Dedifferentiated amniotic fluid mesenchymal stem cell (primary cell): Measurements from ENCODE around the gene HMGXB3.

Source experiments
- DNase-seq: peaks from one replicate; pipeline ENCODE4 v3.0.0-alpha.2; 2016; ENCODE audit errors: extremely low spot score

HMGXB3 gene

DNA sequence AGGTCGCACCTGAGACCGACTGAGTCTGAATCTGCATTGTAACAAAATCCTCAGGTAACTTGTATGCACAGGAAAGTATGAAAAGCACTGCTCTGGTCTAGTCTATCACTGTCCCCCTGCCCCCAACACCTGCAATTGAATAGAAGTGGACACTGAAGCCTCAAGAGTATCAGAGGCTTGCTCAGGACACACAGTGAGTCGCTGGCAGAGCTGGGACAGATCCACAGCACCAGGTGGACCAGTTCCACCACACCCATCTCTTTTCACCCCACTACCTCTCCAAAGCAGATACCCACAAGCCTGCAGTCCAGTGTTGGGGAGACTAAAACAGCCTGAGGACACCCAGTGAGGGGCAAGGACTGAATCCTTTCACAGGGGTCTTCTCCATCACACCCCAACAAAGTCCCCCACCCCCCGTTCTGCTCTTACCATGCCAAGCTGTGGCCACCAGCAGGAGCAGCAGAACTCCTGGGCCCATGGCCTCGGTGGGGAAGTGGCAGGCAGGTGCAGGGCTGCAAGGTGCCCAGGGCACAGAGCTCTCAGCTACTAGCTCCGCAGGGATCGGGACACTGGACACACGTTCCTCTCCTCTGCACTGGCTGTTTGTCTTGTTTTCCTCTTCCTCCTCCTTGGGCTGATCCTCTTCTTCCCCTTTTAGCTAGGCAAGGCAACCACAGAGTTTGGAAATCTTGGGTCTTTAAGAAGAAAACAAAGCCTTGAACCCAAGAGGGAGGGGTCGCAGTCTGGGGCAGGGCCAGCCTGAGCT is 85.6 kb downstream of the HMGXB3 start, which contains the start of gene CSF1R:
TSS of gene CSF1R (minus strand) at position 605 of the 766 bp plus-strand sequence. CDS start at position 478, 127 bp downstream.
- no peak for DNase-seq

DNA sequence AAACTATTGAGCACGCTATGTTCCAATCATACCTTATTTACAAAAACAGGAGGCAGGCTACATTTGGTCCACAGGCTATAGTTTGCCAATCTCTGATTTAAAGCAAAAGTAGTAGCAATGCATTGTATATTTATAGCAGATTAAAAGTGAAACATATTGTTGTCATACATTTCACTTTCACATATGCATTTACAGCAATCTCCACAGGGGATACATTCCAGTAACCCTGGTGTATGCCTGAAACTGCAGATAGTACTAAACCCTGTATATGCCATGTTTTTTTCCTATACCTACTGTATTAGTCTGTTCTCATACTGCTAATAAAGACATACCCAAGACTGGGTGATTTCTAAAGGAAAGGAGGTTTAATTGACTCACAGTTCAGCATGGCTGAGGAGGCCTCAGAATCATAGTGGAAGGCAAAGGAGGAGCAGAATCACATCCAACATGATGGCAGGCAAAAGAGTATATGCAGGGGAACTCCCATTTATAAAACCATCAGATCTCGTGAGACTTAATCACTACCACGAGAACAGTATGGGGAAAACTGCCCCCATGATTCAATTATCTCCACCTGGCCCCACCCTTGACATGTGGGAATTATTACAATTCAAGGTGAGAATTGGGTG is 91.7 kb downstream of the HMGXB3 start:
- DNase-seq: no peak

DNA sequence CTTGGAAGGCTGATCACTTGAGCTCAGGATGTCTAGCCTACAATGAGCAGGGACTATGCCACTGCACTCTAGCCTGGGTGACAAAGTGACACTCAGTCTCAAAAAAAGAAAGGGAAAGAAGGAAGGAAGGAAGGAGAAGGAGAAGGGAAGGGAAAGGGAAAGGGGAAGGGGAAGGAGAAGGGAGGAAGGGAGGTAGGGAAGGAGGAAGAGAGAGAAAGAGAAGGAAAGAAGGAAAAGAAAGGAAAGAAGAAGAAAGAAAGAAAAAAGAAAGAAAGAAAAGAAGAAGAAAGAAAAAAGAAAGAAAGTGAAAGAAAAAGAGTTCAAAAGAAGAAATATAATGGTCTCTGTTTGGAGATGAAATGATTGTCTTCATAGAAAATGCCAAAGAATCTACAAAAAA is 96.6 kb downstream of the HMGXB3 start:
- DNase-seq: no peak

DNA sequence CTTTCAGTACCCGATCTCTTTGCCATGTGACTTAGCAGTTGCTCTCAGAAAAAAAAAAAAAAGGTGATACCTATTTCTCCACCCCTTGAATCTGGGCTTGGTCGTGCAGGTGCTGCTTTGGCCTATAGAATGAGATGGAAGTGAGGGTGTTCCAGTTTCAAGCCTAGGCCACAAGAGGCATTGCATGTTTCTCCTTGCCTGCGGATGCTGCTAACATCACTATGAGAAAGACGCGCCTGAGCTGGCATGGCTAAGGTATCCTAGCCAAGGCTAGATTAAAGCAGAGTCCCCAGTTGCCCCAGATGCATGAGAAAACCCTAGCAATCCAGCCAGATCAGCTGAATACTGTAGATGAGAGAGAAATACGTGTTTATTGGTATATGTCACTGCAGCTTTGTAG is 100.5 kb downstream of the HMGXB3 start:
- DNase-seq: no peak
